Measurements from ENCODE around the gene CDV3. TPM values are rescaled to one million over a fixed set of nuclear protein-coding genes. Genes with fewer than 3 reads are reported as not detected.

Gene CDV3
- total and polyA plus RNA-seq, 7 donors: 63.7 to 120 (median 102) TPM

- Histone ChIP-seq H3K4me3 (peak overlapping the region; percentile 75 to 86 (median 80)), H3K27ac (peak overlapping the region; percentile 93 to 98 (median 96)), H3K27me3 (no peaks in the 10 kb centered on the region), H3K4me1 (peaks cover 0 to 66% (median 44%) of the 10 kb centered on the region in 4 donors), H3K36me3 (peaks cover 0 to 25% (median 6%) of the 10 kb centered on the region in 4 donors), H3K9me3 (no peaks in the 10 kb centered on the region)
- 0% methylated on average over 33 of the region's 33 CpGs for WGBS, 2 donors
- TF ChIP-seq POLR2A (IDR thresholded peaks at IDR 0.05) (no peak), CTCF (IDR thresholded peaks at IDR 0.05) (peak in 1 of 4 experiments; percentile 19), POLR2AphosphoS5 (IDR thresholded peaks at IDR 0.05) (peak; percentile 43 to 87 (median 62)), EP300 (IDR thresholded peaks at IDR 0.05) (peak in 1 of 4 donors; percentile 41)
- intact Hi-C loops (cut with DNase I): loop anchor here (5.0 to 10.0 kb wide), 8 partner anchors 101 to 1156 kb away; partner anchors contain the start of genes ANAPC13, CEP63, DNAJC13 and NPHP3
- peak; percentile 100 for DNase-seq
Measured at GRCh38 chr3:133573054-133573628, 345 bp upstream of the CDV3 start.

- intact Hi-C loops (cut with DNase I): loop anchor here (5.0 to 10.0 kb wide), 8 partner anchors 102 to 1157 kb away; partner anchors contain the start of genes ANAPC13, CEP63, DNAJC13 and NPHP3
- H3K9me3 ChIP-seq: no peaks in the 10 kb centered on the region
- H3K27me3 ChIP-seq: no peaks in the 10 kb centered on the region
- peak overlapping the region; percentile 75 to 86 (median 80) for H3K4me3 ChIP-seq
- DNase-seq: peak; percentile 84
- 0% methylated on average over 54 of the region's 54 CpGs for WGBS, 2 donors
- peaks cover 0 to 37% (median 6%) of the 10 kb centered on the region in 4 donors for H3K36me3 ChIP-seq
- TF ChIP-seq POLR2A (IDR thresholded peaks at IDR 0.05) (peak in 1 of 2 donors; percentile 31), CTCF (IDR thresholded peaks at IDR 0.05) (no peak), EP300 (IDR thresholded peaks at IDR 0.05) (no peak), POLR2AphosphoS5 (IDR thresholded peaks at IDR 0.05) (peak; percentile 43 to 74 (median 58))
- H3K27ac ChIP-seq: peak overlapping the region; percentile 93 to 98 (median 96)
- peaks cover 0 to 78% (median 55%) of the 10 kb centered on the region in 4 donors for H3K4me1 ChIP-seq
Measured at GRCh38 chr3:133574260-133574881, 885 bp downstream of the CDV3 start.

GRCh38 chr3:133575086-133575485, 1.6 kb downstream of the CDV3 start:
- H3K4me1 ChIP-seq: peaks cover 0 to 78% (median 55%) of the 10 kb centered on the region in 4 donors

GRCh38 chr3:133576169-133576568, 2.7 kb downstream of the CDV3 start:
- peak overlapping the region in 2 of 4 donors; percentile 83 to 86 for H3K4me3 ChIP-seq
- intact Hi-C loops (cut with DNase I): loop anchor here (5.0 to 10.0 kb wide), 2 partner anchors 86 to 789 kb away; partner anchors contain the start of gene TOPBP1
- peak overlapping the region in 3 of 4 donors; percentile 20 to 98 (median 95) for H3K27ac ChIP-seq
- TF ChIP-seq POLR2A (IDR thresholded peaks at IDR 0.05) (no peak), CTCF (IDR thresholded peaks at IDR 0.05) (no peak), EP300 (IDR thresholded peaks at IDR 0.05) (no peak), POLR2AphosphoS5 (IDR thresholded peaks at IDR 0.05) (no peak)
- H3K36me3 ChIP-seq: peaks cover 0 to 51% (median 11%) of the 10 kb centered on the region in 4 donors
- H3K9me3 ChIP-seq: no peaks in the 10 kb centered on the region
- no peaks in the 10 kb centered on the region for H3K27me3 ChIP-seq
- no peak for DNase-seq
- peaks cover 0 to 68% (median 50%) of the 10 kb centered on the region in 4 donors for H3K4me1 ChIP-seq
- 28 to 41% methylated on average over 3 of the region's 3 CpGs for WGBS, 2 donors

More at GRCh38 chr3:133575086-133575485, 1.6 kb downstream of the CDV3 start:
- no peaks in the 10 kb centered on the region for H3K9me3 ChIP-seq
- TF ChIP-seq EP300 (IDR thresholded peaks at IDR 0.05): no peak
- no peak for TF ChIP-seq POLR2AphosphoS5 (IDR thresholded peaks at IDR 0.05)
- no peak for TF ChIP-seq CTCF (IDR thresholded peaks at IDR 0.05)
- TF ChIP-seq POLR2A (IDR thresholded peaks at IDR 0.05): no peak
- peak overlapping the region; percentile 75 to 86 (median 80) for H3K4me3 ChIP-seq
- no peaks in the 10 kb centered on the region for H3K27me3 ChIP-seq
- H3K27ac ChIP-seq: peak overlapping the region; percentile 93 to 98 (median 96)
- 15 to 26% methylated on average over 4 of the region's 4 CpGs for WGBS, 2 donors
- intact Hi-C loops (cut with DNase I): loop anchor here (5.0 to 10.0 kb wide), 2 partner anchors 87 to 790 kb away; partner anchors contain the start of gene TOPBP1
- H3K36me3 ChIP-seq: peaks cover 0 to 42% (median 10%) of the 10 kb centered on the region in 4 donors
- DNase-seq: no peak
